Liver (tissue), 3 donors: Measurements from ENCODE around the gene MICOS13.

Experiments
- CTCF ChIP-seq: fragments of 150-350 bp; IDR thresholded peaks from 2 replicates; pipeline ENCODE4 v1.5.1; 2017; ENCODE audit warnings: improper control_type of control experiment, low read depth, low read length; ENCODE audit not compliant: missing input control
- FOXA1 ChIP-seq: IDR thresholded peaks from 2 replicates; pipeline ENCODE4 v1.6.1; 2016; ENCODE audit warnings: antibody characterized with exemption
- GABPA ChIP-seq, 2 donors: IDR thresholded peaks in 1 of 2; conservative IDR thresholded peaks in 1 of 2; 2 replicates each; pipeline ENCODE4 v1.6.1; 2016; ENCODE audit warnings: antibody characterized with exemption in 2 of 2, mild to moderate bottlenecking in 1 of 2, moderate library complexity in 1 of 2
- HNF4G ChIP-seq: IDR thresholded peaks from 2 replicates; pipeline ENCODE4 v1.6.1; 2016; ENCODE audit warnings: antibody characterized with exemption
- JUND ChIP-seq, 2 donors: IDR thresholded peaks; 2 replicates each; pipeline ENCODE4 v1.6.1; 2016; ENCODE audit warnings: antibody characterized with exemption in 2 of 2
- MAX ChIP-seq: IDR thresholded peaks from 2 replicates; pipeline ENCODE4 v1.6.1; 2016; ENCODE audit warnings: antibody characterized with exemption
- NR2F2 ChIP-seq: IDR thresholded peaks from 2 replicates; pipeline ENCODE4 v1.6.1; 2016; ENCODE audit warnings: antibody characterized with exemption
- RAD21 ChIP-seq, 2 donors: IDR thresholded peaks; 2 replicates each; pipeline ENCODE4 v1.6.1; 2016; ENCODE audit warnings: antibody characterized with exemption in 2 of 2, mild to moderate bottlenecking in 2 of 2
- SP1 ChIP-seq: IDR thresholded peaks from 2 replicates; pipeline ENCODE4 v1.6.1; 2018; ENCODE audit warnings: antibody characterized with exemption, mild to moderate bottlenecking
- TF ChIP-seq, protein P1 (sequence below): IDR thresholded peaks from 2 replicates; pipeline ENCODE4 v1.6.1; 2016; ENCODE audit warnings: antibody characterized with exemption, mild to moderate bottlenecking
- donor health status: healthy.
- donor health status: healthy.

- no peak for TF ChIP-seq CTCF
- no peak for TF ChIP-seq HNF4G
- TF ChIP-seq, protein P1, sequence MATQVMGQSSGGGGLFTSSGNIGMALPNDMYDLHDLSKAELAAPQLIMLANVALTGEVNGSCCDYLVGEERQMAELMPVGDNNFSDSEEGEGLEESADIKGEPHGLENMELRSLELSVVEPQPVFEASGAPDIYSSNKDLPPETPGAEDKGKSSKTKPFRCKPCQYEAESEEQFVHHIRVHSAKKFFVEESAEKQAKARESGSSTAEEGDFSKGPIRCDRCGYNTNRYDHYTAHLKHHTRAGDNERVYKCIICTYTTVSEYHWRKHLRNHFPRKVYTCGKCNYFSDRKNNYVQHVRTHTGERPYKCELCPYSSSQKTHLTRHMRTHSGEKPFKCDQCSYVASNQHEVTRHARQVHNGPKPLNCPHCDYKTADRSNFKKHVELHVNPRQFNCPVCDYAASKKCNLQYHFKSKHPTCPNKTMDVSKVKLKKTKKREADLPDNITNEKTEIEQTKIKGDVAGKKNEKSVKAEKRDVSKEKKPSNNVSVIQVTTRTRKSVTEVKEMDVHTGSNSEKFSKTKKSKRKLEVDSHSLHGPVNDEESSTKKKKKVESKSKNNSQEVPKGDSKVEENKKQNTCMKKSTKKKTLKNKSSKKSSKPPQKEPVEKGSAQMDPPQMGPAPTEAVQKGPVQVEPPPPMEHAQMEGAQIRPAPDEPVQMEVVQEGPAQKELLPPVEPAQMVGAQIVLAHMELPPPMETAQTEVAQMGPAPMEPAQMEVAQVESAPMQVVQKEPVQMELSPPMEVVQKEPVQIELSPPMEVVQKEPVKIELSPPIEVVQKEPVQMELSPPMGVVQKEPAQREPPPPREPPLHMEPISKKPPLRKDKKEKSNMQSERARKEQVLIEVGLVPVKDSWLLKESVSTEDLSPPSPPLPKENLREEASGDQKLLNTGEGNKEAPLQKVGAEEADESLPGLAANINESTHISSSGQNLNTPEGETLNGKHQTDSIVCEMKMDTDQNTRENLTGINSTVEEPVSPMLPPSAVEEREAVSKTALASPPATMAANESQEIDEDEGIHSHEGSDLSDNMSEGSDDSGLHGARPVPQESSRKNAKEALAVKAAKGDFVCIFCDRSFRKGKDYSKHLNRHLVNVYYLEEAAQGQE: no peak
- TF ChIP-seq MAX: no peak
- no peak for TF ChIP-seq SP1
- TF ChIP-seq RAD21 (IDR thresholded peaks at IDR 0.05): no peak
- TF ChIP-seq NR2F2: no peak
- TF ChIP-seq GABPA (IDR thresholded peaks at IDR 0.05 in 1 of 2, conservative IDR thresholded peaks at IDR 0.05 in 1 of 2): no peak
- TF ChIP-seq JUND (IDR thresholded peaks at IDR 0.05): no peak
- no peak for TF ChIP-seq FOXA1
These were observed 29.0 kb downstream of the MICOS13 start for GRCh38 chr19:5651361-5651760.
